Fibroblast of upper back skin (primary cell): Measurements from ENCODE around the gene EMILIN3.
A peak's percentile ranks its signal among the peaks of the same experiment; 100 is the strongest.
"Not testable (repeated sequence)": the region's sequence is repeated elsewhere in the genome, so short reads cannot be mapped to it uniquely, and the experiment has no call there.

Experiments used
- DNase-seq: peaks from one replicate; pipeline ENCODE4 v3.0.0-alpha.2; 2013

EMILIN3 gene

DNA sequence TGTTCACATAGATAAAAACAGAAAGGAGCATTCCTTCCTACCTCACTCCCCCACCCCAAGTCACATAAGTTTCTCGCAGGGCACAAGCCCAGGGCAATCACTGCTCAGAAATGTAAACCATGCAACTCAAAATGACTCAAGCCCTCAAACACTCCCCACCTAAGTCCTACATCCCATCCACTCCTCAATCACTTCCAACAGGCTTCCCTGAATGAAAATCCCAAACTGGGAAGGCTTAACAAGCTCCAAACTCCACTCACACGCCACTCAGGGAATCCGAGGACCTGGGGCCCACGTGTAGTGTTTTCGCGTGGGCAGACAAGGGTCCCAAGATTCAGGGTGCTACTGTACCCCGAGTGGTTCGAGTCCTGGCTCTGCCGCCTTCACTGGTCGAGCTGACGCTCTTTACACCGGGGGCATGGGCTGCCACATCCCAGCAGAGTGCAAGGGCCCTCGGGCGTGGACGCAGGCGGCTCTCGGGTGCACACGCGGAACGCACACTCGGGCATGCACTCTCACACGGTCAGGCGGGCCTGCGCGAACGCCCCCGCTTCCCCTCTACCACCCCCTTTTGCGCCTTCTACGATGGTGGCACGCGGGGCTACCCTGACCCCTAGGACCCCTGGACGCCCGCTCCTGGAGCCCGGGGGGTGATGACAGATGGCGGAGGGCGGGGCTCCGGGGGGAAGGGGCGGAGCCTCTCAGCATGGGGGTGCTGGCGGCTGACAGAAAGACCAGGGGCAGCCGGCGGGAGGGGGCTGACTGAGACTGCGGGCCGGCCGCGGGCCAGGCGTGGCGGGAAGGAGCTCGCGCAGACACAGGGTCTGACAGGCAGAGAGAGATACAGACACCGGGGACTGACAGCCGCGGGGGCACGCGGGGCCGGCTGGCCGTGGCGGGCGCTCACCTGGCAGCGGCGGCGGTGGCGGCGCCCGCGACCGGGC, 49.7 kb downstream of the EMILIN3 start:
- peak; percentile 93 for DNase-seq

DNA sequence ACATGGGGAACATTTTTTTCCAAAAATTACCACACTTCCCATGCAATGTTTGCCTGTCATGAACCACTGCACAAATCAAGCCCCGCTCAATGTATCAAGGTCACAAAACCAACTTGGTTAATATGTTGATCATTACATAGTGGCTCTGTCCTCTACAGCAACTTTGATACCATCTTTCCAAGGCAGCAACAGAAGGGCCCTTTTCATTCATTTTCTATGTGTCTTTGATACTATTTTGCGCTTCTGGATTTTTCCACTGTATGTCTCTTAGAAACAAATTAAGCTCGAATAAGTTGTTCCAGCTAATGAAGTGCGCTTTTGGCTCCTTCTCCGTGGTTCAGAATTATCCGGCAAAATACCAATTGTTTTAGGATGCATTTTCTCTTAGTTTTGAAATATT, 50.6 kb downstream of the EMILIN3 start:
- no peak for DNase-seq

DNA sequence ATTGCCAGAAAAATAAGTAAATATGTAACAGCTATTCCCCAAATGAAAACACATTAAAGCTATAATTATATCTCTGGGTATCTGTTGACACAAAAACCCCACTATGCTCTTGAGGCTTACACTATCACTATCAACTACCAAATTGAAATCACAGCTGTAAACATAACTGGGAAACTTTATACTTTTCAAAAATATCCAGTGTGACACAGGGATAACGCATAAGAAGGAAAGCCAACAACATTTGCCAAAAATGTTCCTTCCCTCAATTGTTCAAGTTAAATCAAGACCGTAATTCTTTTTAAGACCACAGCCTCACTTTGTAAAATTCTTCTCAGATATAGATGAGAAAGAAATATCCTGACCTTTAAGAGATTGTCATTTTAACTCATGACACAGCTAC, 52.2 kb downstream of the EMILIN3 start:
- no peak for DNase-seq

DNA sequence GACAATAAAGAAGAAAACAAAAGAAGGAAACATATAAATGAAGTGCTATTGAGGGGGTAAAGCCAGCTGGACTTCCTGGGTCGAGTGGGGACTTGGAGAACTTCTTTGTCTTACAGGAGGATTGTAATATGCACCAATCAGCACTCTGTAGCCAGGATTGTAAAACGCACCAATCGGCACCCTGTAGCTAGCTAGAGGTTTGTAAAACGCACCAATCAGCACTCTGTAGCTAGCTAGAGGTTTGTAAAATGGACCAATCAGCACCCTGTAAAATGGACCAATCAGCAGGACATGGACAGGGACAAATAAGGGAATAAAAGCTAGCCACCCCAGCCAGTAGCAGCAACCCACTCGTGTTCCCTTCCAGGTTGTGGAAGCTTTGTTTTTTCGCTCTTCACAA, 54.6 kb downstream of the EMILIN3 start:
- DNase-seq: not testable (repeated sequence)
